ENCODE measurements around the gene MCMBP. TPM values are rescaled to one million over a fixed set of nuclear protein-coding genes. Genes with fewer than 3 reads are reported as not detected.
"Not testable (repeated sequence)": the region's sequence is repeated elsewhere in the genome, so short reads cannot be mapped to it uniquely, and the experiment has no call there.

Gene MCMBP
- total RNA-seq, 4 donors from 2014 or later: 45.7 to 72.3 (median 59.2) TPM

- Histone ChIP-seq H3K9me3 (no peaks in the 10 kb centered on the region), H3K27ac (no peak overlapping the region), H3K36me3 (peaks cover 0 to 46% (median 4%) of the 10 kb centered on the region in 3 donors), H3K4me3 (no peak overlapping the region), H3K4me1 (no peaks in the 10 kb centered on the region), H3K27me3 (no peaks in the 10 kb centered on the region)
- DNase-seq (ENCODE audit: low spot score in 2 of 2): no peak
- TF ChIP-seq POLR2A (IDR thresholded peaks at IDR 0.05): no peak
- no peak for TF ChIP-seq EP300 (IDR thresholded peaks at IDR 0.05)
- TF ChIP-seq CTCF (IDR thresholded peaks at IDR 0.05): no peak
- WGBS, 2 donors: 86 to 87% methylated on average over 6 of the region's 6 CpGs
These were observed 70.6 kb downstream of the MCMBP start for GRCh38 chr10:119801998-119802538.

DNA sequence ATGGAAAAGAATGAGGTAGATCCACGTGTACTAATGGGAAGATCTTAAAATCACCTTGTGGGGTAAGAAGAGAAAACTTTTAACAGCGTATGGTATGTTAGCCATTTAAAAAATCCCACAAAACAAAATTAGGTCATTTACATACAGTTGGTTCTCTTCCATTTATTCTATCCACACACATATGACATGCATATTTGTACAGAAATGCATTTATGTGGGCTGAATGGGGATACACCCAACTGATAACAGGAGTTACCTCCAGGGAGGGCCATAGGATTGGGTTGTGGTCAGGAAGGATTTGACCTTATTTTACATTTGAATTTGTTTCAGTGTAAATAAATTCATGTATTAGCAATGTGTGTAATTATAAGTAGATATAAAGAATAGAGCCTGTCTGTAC lies 71.5 kb downstream of the MCMBP start:
- H3K4me3 ChIP-seq: no peak overlapping the region
- no peak for DNase-seq (ENCODE audit: low spot score in 2 of 2)
- H3K27ac ChIP-seq: no peak overlapping the region
- H3K4me1 ChIP-seq: no peaks in the 10 kb centered on the region
- TF ChIP-seq POLR2A (IDR thresholded peaks at IDR 0.05) (no peak), CTCF (IDR thresholded peaks at IDR 0.05) (no peak), EP300 (IDR thresholded peaks at IDR 0.05) (no peak)
- peaks cover 0 to 46% (median 6%) of the 10 kb centered on the region in 3 donors for H3K36me3 ChIP-seq
- H3K27me3 ChIP-seq: no peaks in the 10 kb centered on the region
- WGBS, 2 donors: 85 to 93% methylated on average over 2 of the region's 2 CpGs
- H3K9me3 ChIP-seq: no peaks in the 10 kb centered on the region

DNA sequence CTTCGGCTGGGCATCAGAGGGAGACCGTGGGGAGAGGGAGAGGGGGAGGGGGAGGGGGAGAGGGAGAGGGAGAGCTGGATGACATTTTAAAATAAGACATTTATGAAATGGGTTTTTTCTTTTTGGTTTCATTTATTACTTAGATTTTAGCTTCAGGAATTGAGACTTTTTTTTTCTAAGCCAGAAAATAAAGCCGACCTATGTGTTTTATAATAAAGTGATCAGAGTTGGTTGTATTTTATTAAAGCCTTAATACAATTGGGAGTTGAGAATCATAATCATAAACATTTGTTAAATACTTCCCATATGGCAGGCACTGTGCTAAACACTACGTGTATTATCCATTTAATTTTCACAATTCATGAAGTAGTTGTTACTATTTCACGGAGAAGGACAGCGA lies 76.6 kb downstream of the MCMBP start:
- no peak for DNase-seq (ENCODE audit: low spot score in 2 of 2)
- no peaks in the 10 kb centered on the region for H3K27me3 ChIP-seq
- no peaks in the 10 kb centered on the region for H3K4me1 ChIP-seq
- no peaks in the 10 kb centered on the region for H3K9me3 ChIP-seq
- WGBS, 2 donors: 87 to 89% methylated on average over 6 of the region's 6 CpGs
- H3K27ac ChIP-seq: no peak overlapping the region
- no peak overlapping the region for H3K4me3 ChIP-seq
- no peak for TF ChIP-seq POLR2A (IDR thresholded peaks at IDR 0.05)
- no peak for TF ChIP-seq CTCF (IDR thresholded peaks at IDR 0.05)
- TF ChIP-seq EP300 (IDR thresholded peaks at IDR 0.05): no peak
- H3K36me3 ChIP-seq: peaks cover 0 to 19% (median 6%) of the 10 kb centered on the region in 3 donors

DNA sequence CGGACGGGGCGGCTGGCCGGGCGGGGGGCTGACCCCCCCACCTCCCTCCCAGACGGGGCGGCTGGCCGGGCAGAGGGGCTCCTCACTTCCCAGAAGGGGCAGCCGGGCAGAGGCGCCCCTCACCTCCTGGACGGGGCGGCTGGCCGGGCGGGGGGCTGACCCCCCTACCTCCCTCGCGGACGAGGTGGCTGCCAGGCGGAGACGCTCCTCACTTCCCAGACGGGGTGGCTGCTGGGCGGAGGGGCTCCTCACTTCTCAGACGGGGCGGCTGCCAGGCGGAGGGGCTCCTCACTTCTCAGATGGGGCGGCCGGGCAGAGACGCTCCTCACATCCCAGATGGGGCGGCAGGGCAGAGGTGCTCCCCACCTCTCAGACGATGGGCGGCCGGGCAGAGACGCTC lies 77.5 kb downstream of the MCMBP start:
- H3K27me3 ChIP-seq; H3K9me3 ChIP-seq; H3K27ac ChIP-seq; H3K4me1 ChIP-seq; H3K4me3 ChIP-seq; DNase-seq (ENCODE audit: low spot score in 2 of 2): not testable (repeated sequence)
- WGBS, 2 donors: 99% methylated on average over 17 of the region's 32 CpGs; no CpG with 5 or more reads in 1 of the 2 donors
- H3K36me3 ChIP-seq: peaks cover 0 to 19% (median 6%) of the 10 kb centered on the region in 3 donors

GRCh38 chr10:119786117-119786769 lies 86.4 kb downstream of the MCMBP start:
- no peak overlapping the region for H3K27ac ChIP-seq
- H3K9me3 ChIP-seq: no peaks in the 10 kb centered on the region
- WGBS, 2 donors: 75 to 86% methylated on average over 5 of the region's 5 CpGs

More at GRCh38 chr10:119786117-119786769, 86.4 kb downstream of the MCMBP start:
- Histone ChIP-seq H3K4me1 (peaks cover 0 to 30% (median 7%) of the 10 kb centered on the region in 4 donors), H3K27me3 (no peaks in the 10 kb centered on the region), H3K36me3 (no peaks in the 10 kb centered on the region), H3K4me3 (no peak overlapping the region)
- TF ChIP-seq CTCF (IDR thresholded peaks at IDR 0.05): no peak
- no peak for TF ChIP-seq EP300 (IDR thresholded peaks at IDR 0.05)
- TF ChIP-seq POLR2A (IDR thresholded peaks at IDR 0.05): no peak
- DNase-seq (ENCODE audit: low spot score in 2 of 2): no peak
